ENCODE measurements around the gene RPS18. TPM values are rescaled to one million over a fixed set of nuclear protein-coding genes. Genes with fewer than 3 reads are reported as not detected.

Gene RPS18
- total and polyA plus RNA-seq, 10 of the 15 experiments (the other 5 are each of a cell fraction or from before 2014, with no cell fraction given): 4,228 to 20,828 (median 7,406) TPM

DNA sequence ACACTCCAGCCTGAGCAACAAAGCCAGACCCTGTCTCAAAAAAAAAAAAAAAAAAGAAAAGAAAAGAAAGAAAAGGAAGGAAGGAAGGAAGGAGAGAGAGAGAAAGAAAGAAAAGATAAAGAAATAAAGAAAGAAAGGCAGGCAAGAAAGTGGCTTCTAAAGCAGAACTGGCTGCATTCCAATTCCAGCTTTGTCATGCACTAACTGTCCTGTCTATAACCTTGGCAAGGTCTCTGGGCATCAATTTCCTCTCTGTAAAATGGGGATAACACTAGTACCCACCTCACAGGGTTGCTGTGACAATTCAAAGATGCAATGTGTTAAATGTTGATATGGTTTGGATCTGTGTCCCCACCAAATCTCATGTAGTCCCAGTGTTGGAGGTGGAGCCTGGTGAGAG, 35.5 kb upstream of the RPS18 start (continued):
- TF ChIP-seq, protein P1, sequence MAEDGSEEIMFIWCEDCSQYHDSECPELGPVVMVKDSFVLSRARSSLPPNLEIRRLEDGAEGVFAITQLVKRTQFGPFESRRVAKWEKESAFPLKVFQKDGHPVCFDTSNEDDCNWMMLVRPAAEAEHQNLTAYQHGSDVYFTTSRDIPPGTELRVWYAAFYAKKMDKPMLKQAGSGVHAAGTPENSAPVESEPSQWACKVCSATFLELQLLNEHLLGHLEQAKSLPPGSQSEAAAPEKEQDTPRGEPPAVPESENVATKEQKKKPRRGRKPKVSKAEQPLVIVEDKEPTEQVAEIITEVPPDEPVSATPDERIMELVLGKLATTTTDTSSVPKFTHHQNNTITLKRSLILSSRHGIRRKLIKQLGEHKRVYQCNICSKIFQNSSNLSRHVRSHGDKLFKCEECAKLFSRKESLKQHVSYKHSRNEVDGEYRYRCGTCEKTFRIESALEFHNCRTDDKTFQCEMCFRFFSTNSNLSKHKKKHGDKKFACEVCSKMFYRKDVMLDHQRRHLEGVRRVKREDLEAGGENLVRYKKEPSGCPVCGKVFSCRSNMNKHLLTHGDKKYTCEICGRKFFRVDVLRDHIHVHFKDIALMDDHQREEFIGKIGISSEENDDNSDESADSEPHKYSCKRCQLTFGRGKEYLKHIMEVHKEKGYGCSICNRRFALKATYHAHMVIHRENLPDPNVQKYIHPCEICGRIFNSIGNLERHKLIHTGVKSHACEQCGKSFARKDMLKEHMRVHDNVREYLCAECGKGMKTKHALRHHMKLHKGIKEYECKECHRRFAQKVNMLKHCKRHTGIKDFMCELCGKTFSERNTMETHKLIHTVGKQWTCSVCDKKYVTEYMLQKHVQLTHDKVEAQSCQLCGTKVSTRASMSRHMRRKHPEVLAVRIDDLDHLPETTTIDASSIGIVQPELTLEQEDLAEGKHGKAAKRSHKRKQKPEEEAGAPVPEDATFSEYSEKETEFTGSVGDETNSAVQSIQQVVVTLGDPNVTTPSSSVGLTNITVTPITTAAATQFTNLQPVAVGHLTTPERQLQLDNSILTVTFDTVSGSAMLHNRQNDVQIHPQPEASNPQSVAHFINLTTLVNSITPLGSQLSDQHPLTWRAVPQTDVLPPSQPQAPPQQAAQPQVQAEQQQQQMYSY (CRISPR knock-in tag; IDR thresholded peaks at IDR 0.05): no peak
- TF ChIP-seq BCL11A (IDR thresholded peaks at IDR 0.05; ENCODE audit: low read depth, low read length): no peak
- TF ChIP-seq HCFC1 (IDR thresholded peaks at IDR 0.05; ENCODE audit: low read length): no peak
- no peak for TF ChIP-seq RELA (IDR thresholded peaks at IDR 0.05; ENCODE audit: borderline replicate concordance, partially characterized antibody)
- no peak for TF ChIP-seq PKNOX1 (IDR thresholded peaks at IDR 0.05)

DNA sequence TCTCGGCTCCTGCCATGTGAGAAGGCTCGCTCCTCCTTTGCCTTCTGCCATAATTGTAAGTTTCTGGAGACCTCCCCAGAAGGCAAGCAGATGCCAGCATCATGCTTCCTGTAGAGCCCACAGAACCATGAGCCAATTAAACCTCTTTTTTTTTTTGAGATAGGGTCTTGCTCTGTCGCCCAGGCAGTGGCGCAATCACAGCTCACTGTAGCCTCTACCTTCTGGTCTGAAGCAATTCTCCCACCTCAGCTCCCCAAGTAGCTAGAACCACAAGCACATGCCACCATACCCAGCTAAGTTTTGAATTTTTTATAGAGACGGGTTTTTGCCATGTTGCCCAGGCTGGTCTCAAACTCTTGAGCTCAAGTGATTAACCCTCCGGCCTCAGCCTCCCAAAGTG, 35.0 kb upstream of the RPS18 start:
- DNase-seq (ENCODE audit: low read depth, low spot score): no peak
- intact Hi-C loops (cut with micrococcal nuclease; ENCODE audit: unreplicated experiment): no loop called here
- CTCF ChIA-PET: interaction anchor here (1.5 kb wide), 1 partner anchor 10 kb away, joined by 4 read pairs; no protein-coding TSS in a partner anchor
- Histone ChIP-seq H3K36me3 (ENCODE audit: control insufficient read depth in 2 of 2, insufficient read depth in 2 of 2, low read length in 1 of 2) (no peaks in the 10 kb centered on the region), H2AFZ (ENCODE audit: control insufficient read depth, low read depth, low read length) (no peak overlapping the region), H3K27me3 (replicated peaks in 1 of 2; ENCODE audit: control insufficient read depth in 2 of 2, insufficient read depth in 2 of 2, low read length in 1 of 2) (peaks cover 2 to 3% of the 10 kb centered on the region in 2 experiments; a peak in 2 of 4 replicates), H3K79me2 (ENCODE audit: control insufficient read depth, insufficient read depth, low read length) (no peaks in the 10 kb centered on the region), H3K27ac (ENCODE audit: control insufficient read depth, insufficient read depth) (no peak overlapping the region), H3K9ac (ENCODE audit: control insufficient read depth, insufficient read depth, low read length) (no peak overlapping the region), H3K9me3 (replicated peaks; ENCODE audit: control insufficient read depth, insufficient read depth, low read length) (no peaks in the 10 kb centered on the region), H4K20me1 (ENCODE audit: control insufficient read depth, insufficient read depth) (no peaks in the 10 kb centered on the region), H3K4me2 (ENCODE audit: control insufficient read depth, insufficient read depth) (no peak overlapping the region), H3K4me3 (no peak overlapping the region), H3K4me1 (ENCODE audit: control insufficient read depth, insufficient read depth, low read length) (no peaks in the 10 kb centered on the region)
- no TSS peak for BruUV-seq (replicated peaks)
- in situ Hi-C loops (cut with MboI): no loop called here
- ATAC-seq: no peak
- no peak for TF ChIP-seq ZBED1 (IDR thresholded peaks at IDR 0.05; ENCODE audit: borderline replicate concordance)
- TF ChIP-seq, protein P2, sequence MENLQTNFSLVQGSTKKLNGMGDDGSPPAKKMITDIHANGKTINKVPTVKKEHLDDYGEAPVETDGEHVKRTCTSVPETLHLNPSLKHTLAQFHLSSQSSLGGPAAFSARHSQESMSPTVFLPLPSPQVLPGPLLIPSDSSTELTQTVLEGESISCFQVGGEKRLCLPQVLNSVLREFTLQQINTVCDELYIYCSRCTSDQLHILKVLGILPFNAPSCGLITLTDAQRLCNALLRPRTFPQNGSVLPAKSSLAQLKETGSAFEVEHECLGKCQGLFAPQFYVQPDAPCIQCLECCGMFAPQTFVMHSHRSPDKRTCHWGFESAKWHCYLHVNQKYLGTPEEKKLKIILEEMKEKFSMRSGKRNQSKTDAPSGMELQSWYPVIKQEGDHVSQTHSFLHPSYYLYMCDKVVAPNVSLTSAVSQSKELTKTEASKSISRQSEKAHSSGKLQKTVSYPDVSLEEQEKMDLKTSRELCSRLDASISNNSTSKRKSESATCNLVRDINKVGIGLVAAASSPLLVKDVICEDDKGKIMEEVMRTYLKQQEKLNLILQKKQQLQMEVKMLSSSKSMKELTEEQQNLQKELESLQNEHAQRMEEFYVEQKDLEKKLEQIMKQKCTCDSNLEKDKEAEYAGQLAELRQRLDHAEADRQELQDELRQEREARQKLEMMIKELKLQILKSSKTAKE (IDR thresholded peaks at IDR 0.05; ENCODE audit: low read depth, poor library complexity, severe bottlenecking): no peak
- TF ChIP-seq CBX3 (IDR thresholded peaks at IDR 0.05; ENCODE audit: borderline replicate concordance, low read depth): no peak
- TF ChIP-seq KAT2A (conservative IDR thresholded peaks at IDR 0.05; ENCODE audit: control insufficient read depth, low read depth, low read length): no peak
- TF ChIP-seq KLF5 (IDR thresholded peaks at IDR 0.05; ENCODE audit: partially characterized antibody): no peak
- TF ChIP-seq EED (IDR thresholded peaks at IDR 0.05; ENCODE audit: low read depth): no peak
- TF ChIP-seq, protein P3, sequence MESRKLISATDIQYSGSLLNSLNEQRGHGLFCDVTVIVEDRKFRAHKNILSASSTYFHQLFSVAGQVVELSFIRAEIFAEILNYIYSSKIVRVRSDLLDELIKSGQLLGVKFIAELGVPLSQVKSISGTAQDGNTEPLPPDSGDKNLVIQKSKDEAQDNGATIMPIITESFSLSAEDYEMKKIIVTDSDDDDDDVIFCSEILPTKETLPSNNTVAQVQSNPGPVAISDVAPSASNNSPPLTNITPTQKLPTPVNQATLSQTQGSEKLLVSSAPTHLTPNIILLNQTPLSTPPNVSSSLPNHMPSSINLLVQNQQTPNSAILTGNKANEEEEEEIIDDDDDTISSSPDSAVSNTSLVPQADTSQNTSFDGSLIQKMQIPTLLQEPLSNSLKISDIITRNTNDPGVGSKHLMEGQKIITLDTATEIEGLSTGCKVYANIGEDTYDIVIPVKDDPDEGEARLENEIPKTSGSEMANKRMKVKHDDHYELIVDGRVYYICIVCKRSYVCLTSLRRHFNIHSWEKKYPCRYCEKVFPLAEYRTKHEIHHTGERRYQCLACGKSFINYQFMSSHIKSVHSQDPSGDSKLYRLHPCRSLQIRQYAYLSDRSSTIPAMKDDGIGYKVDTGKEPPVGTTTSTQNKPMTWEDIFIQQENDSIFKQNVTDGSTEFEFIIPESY (IDR thresholded peaks at IDR 0.05): no peak
- no peak for TF ChIP-seq DPF2 (IDR thresholded peaks at IDR 0.05)
- TF ChIP-seq ZNF274 (IDR thresholded peaks at IDR 0.05; ENCODE audit: insufficient read depth, insufficient read length): no peak
- no peak for TF ChIP-seq BCL11A (IDR thresholded peaks at IDR 0.05; ENCODE audit: low read depth, low read length)
- SMC1A ChIA-PET (ENCODE audit: uncharacterized antibody, unreplicated experiment): no interaction called here
- 61% methylated on average over 6 of the region's 6 CpGs for WGBS (ENCODE audit: insufficient coverage, insufficient replicate concordance, low lambda C conversion rate, missing lambda C conversion rate)
- POLR2A ChIA-PET: interaction anchor here (0.7 kb wide), 1 partner anchor 131 kb away, joined by 4 read pairs; no protein-coding TSS in a partner anchor
- RAD21 ChIA-PET (ENCODE audit: unreplicated experiment): interaction anchor here (2.6 kb wide), 1 partner anchor 12 kb away, joined by 6 read pairs; no protein-coding TSS in a partner anchor
- no peak for FAIRE-seq
